ENCODE measurements around the gene LYRM4. TPM values are rescaled to one million over a fixed set of nuclear protein-coding genes. Genes with fewer than 3 reads are reported as not detected.

LYRM4 gene
- total and polyA plus RNA-seq, 9 of the 15 experiments (the other 6 are each of a cell fraction or from before 2014, with no cell fraction given), result 24.2 to 69.4 (median 41.8) TPM

- H3K9me3 ChIP-seq (replicated peaks; ENCODE audit: control insufficient read depth, insufficient read depth, low read depth, low read length), result no peaks in the 10 kb centered on the region
- peaks cover 11 to 13% of the 10 kb centered on the region in 2 experiments; a peak in 4 of 5 replicates for H3K4me1 ChIP-seq (replicated peaks in 1 of 2; ENCODE audit: control insufficient read depth in 2 of 2, insufficient read depth in 2 of 2, low read length in 2 of 2)
- TF ChIP-seq NBN (IDR thresholded peaks at IDR 0.05; ENCODE audit: low read depth) (no peak), ZFP36 (IDR thresholded peaks at IDR 0.05; ENCODE audit: low read depth, low read length, partially characterized antibody) (no peak), THAP7 (CRISPR knock-in tag; IDR thresholded peaks at IDR 0.05) (no peak), YBX1 (IDR thresholded peaks at IDR 0.05) (no peak), ZEB2 (IDR thresholded peaks at IDR 0.05) (no peak), NELFE (IDR thresholded peaks at IDR 0.05; ENCODE audit: insufficient read depth, insufficient read length) (no peak), E2F8 (IDR thresholded peaks at IDR 0.05; ENCODE audit: low read depth, partially characterized antibody) (no peak), ZNF561 (CRISPR knock-in tag; conservative IDR thresholded peaks at IDR 0.05) (no peak), USF1 (CRISPR knock-in tag; IDR thresholded peaks at IDR 0.05) (no peak), ATF2 (CRISPR knock-in tag; IDR thresholded peaks at IDR 0.05) (no peak)
- peaks cover 18% of the 10 kb centered on the region; the same call in 2 of the 3 replicates for H3K79me2 ChIP-seq (ENCODE audit: control insufficient read depth, insufficient read depth, low read length)
- no peaks in the 10 kb centered on the region for H3K27me3 ChIP-seq (ENCODE audit: control insufficient read depth in 2 of 2, insufficient read depth in 2 of 2, low read length in 2 of 2)
- intact Hi-C loops (cut with micrococcal nuclease) (no loop called here), in situ Hi-C loops (cut with MboI) (no loop called here)
- FAIRE-seq, result no peak
- H3K9ac ChIP-seq (ENCODE audit: insufficient read depth in 1 of 2, low read depth in 2 of 2, low read length in 2 of 2), result no peak overlapping the region
- no TSS peak for BruUV-seq (replicated peaks)
- H3K9me1 ChIP-seq (ENCODE audit: control insufficient read depth, insufficient read depth, low read length), result no peaks in the 10 kb centered on the region
- 0 out of 2 replicates have a peak, but pooled peaks cover 3% of the 10 kb centered on the region for H4K20me1 ChIP-seq (replicated peaks; ENCODE audit: control insufficient read depth, insufficient read depth, low read length)
- H3K36me3 ChIP-seq (ENCODE audit: control insufficient read depth, insufficient read depth, low read length), result peaks cover 2% of the 10 kb centered on the region; the same call in 1 of the 3 replicates
- ChIA-PET CTCF (ENCODE audit: low intra/inter-chr PET ratio) (interaction anchor here (0.6 kb wide), 1 partner anchor 12 kb away, joined by 3 read pairs; no protein-coding TSS in a partner anchor), POLR2A (interaction anchor here (1.4 kb wide), 1 partner anchor 19 kb away, joined by 3 read pairs; no protein-coding TSS in a partner anchor)
- no peak overlapping the region for H3K4me2 ChIP-seq (ENCODE audit: insufficient read depth, low read length)
- H3K27ac ChIP-seq (ENCODE audit: extremely low read depth, low read depth, low read length), result no peak overlapping the region
- H3K4me3 ChIP-seq, result no peak overlapping the region
- no peak for ATAC-seq
- WGBS (ENCODE audit: insufficient coverage, low coverage, missing lambda C conversion rate), result 80% methylated on average over 2 of the region's 2 CpGs
- no peak overlapping the region for H2AFZ ChIP-seq (ENCODE audit: low read depth, low read length)
- DNase-seq (ENCODE audit: extremely low read depth in 1 of 4, low spot score in 3 of 4), result no peak
Measured at GRCh38 chr6:5280920-5281319, 20.2 kb upstream of the LYRM4 start.

All from K562 (cell line).